NOMO-1 treated with dmso at 0.1 percent for 144 hours (cell line): ENCODE measurements around the gene ADAD2.

Source experiments
- DNase-seq: peaks from one replicate; lab custom pipeline; 2025; ENCODE audit not compliant: unreplicated experiment; lab: John Stamatoyannopoulos, UW

The ADAD2 gene

GRCh38 chr16:84244728-84245127, 53.8 kb downstream of the ADAD2 start:
- DNase-seq: no peak

- DNase-seq: no peak
Measured at GRCh38 chr16:84245956-84246678, 55.2 kb downstream of the ADAD2 start.

GRCh38 chr16:84246679-84247077, 55.7 kb downstream of the ADAD2 start:
- no peak for DNase-seq
